GM12878 (cell line): ENCODE data around the gene REXO1. TPM values are rescaled to one million over a fixed set of nuclear protein-coding genes. Genes with fewer than 3 reads are reported as not detected.
A peak's percentile ranks its signal among the peaks of the same experiment; 100 is the strongest.

Experiments used
- ATAC-seq: fragments of 200-7000 bp; cut with Tn5 transposase; 3 replicates; pipeline ENCODE4 v1.9.1; 2020; ENCODE audit warnings: mild to moderate bottlenecking, moderate library complexity
- BruUV-seq: library from RNA; stranded (reverse); fragments of 400-500 nt; replicated peaks from 2 replicates; lab custom pipeline; 2021; lab: Mats Ljungman, UMichigan
- CTCF ChIA-PET: fragments of 300-600 bp; sonication (Branson Sonifier 250); formaldehyde crosslinking; extraction: SDS; loops from one replicate; lab custom pipeline; 2021; ENCODE audit warnings: inconsistent platforms; lab: Yijun Ruan, JAX
- POLR2A ChIA-PET: fragments of 350-600 bp; formaldehyde crosslinking; extraction: SDS; loops from one replicate; lab custom pipeline; 2021; ENCODE audit warnings: inconsistent platforms; lab: Charles Lee
- RAD21 ChIA-PET: fragments of 300-600 bp; sonication (Branson Sonifier 250); formaldehyde crosslinking; loops from one replicate; lab custom pipeline; 2023; ENCODE audit warnings: antibody characterized with exemption; ENCODE audit not compliant: unreplicated experiment; lab: Charles Lee
- SMC1A ChIA-PET: fragments of 300-600 bp; sonication (Branson Sonifier 250); formaldehyde crosslinking; loops from one replicate; lab custom pipeline; 2023; ENCODE audit not compliant: unreplicated experiment, uncharacterized antibody; lab: Charles Lee
- DNase-seq: peaks from one replicate; pipeline ENCODE4 v3.0.0-alpha.2; 2011; ENCODE audit warnings: low read depth, low spot score
- FAIRE-seq: peaks from 3 replicates; lab custom pipeline; 2011; peaks lifted over from hg19 to GRCh38; lab: Jason Lieb, UNC
- H2AFZ ChIP-seq: 2 replicates; pipeline ENCODE4 v1.6.0; 2011; ENCODE audit warnings: low read depth, low read length, control low read depth; ENCODE audit not compliant: control insufficient read depth
- H3K27ac ChIP-seq: 2 replicates; pipeline ENCODE4 v1.5.1; 2011; ENCODE audit warnings: control low read depth; ENCODE audit not compliant: control insufficient read depth, insufficient read depth
- H3K27me3 ChIP-seq, 2 experiments: replicated peaks in 1 of 2; 2 replicates each; pipeline versions ENCODE4 v1.6.0 to v1.6.1; 2011; ENCODE audit warnings: low read length in 1 of 2; ENCODE audit not compliant: control insufficient read depth in 2 of 2, insufficient read depth in 2 of 2
- H3K36me3 ChIP-seq, 2 experiments: 2 replicates each; pipeline ENCODE4 v1.5.1; 2011; ENCODE audit warnings: low read length in 1 of 2; ENCODE audit not compliant: control insufficient read depth in 2 of 2, insufficient read depth in 2 of 2
- H3K4me1 ChIP-seq: 2 replicates; pipeline ENCODE4 v1.6.1; 2011; ENCODE audit warnings: mild to moderate bottlenecking, low read length, moderate library complexity, mixed read lengths; ENCODE audit not compliant: control insufficient read depth, insufficient read depth
- H3K4me2 ChIP-seq: 2 replicates; pipeline ENCODE4 v1.6.0; 2011; ENCODE audit warnings: control low read depth; ENCODE audit not compliant: control insufficient read depth, insufficient read depth
- H3K4me3 ChIP-seq: fragments of 200-600 bp; sonication (generic); 2 replicates; pipeline ENCODE4 v1.5.1; 2016
- H3K79me2 ChIP-seq: 2 replicates; pipeline ENCODE4 v1.6.0; 2011; ENCODE audit warnings: low read length; ENCODE audit not compliant: control insufficient read depth, insufficient read depth
- H3K9ac ChIP-seq: 2 replicates; pipeline ENCODE4 v1.8.0; 2011; ENCODE audit warnings: low read length, control low read depth, mixed read lengths; ENCODE audit not compliant: control insufficient read depth, insufficient read depth
- H3K9me3 ChIP-seq: replicated peaks from 3 replicates; pipeline ENCODE4 v1.5.1; 2011; ENCODE audit warnings: mild to moderate bottlenecking, low read length; ENCODE audit not compliant: control insufficient read depth, insufficient read depth
- H4K20me1 ChIP-seq: 2 replicates; pipeline ENCODE4 v1.6.0; 2011; ENCODE audit not compliant: control insufficient read depth, insufficient read depth
- LARP7 ChIP-seq: fragments of 450-650 bp; IDR thresholded peaks from 2 replicates; pipeline ENCODE4 v1.6.1; 2017; ENCODE audit warnings: mild to moderate bottlenecking
- NFIC ChIP-seq: IDR thresholded peaks from 2 replicates; pipeline ENCODE4 v1.6.1; 2012; ENCODE audit warnings: low read depth, mild to moderate bottlenecking, inconsistent platforms, low read length, moderate library complexity
- NKRF ChIP-seq: fragments of 450-650 bp; conservative IDR thresholded peaks from 2 replicates; pipeline ENCODE4 v1.6.1; 2017; ENCODE audit warnings: mild to moderate bottlenecking, moderate library complexity
- PKNOX1 ChIP-seq: fragments of 450-650 bp; IDR thresholded peaks from 2 replicates; pipeline ENCODE4 v1.6.1; 2016; ENCODE audit warnings: mild to moderate bottlenecking
- POLR2A ChIP-seq: IDR thresholded peaks from 2 replicates; pipeline ENCODE4 v1.6.1; 2011; ENCODE audit warnings: low read depth, mild to moderate bottlenecking, low read length
- RFX5 ChIP-seq: IDR thresholded peaks from 2 replicates; pipeline ENCODE4 v1.6.1; 2011; ENCODE audit warnings: low read depth, low read length, improper control_type of control experiment
- SKIL ChIP-seq: fragments of 450-650 bp; IDR thresholded peaks from 2 replicates; pipeline ENCODE4 v1.6.1; 2017; ENCODE audit warnings: mild to moderate bottlenecking, low read depth, inconsistent platforms; ENCODE audit not compliant: poor library complexity, severe bottlenecking
- SP1 ChIP-seq: IDR thresholded peaks from one replicate; pipeline ENCODE4 v1.6.1; 2011; ENCODE audit warnings: low read depth, low read length
- SREBF1 ChIP-seq: IDR thresholded peaks from 2 replicates; pipeline ENCODE4 v1.6.1; 2012; ENCODE audit warnings: mild to moderate bottlenecking, low read length
- ZNF24 ChIP-seq: fragments of 450-650 bp; IDR thresholded peaks from 2 replicates; pipeline ENCODE4 v1.6.1; 2017; ENCODE audit warnings: antibody characterized with exemption, mild to moderate bottlenecking
- WGBS: methylation state at CpG from one replicate; pipeline ENCODE4 v1.1.6; 2016; ENCODE audit warnings: low lambda C conversion rate; ENCODE audit not compliant: insufficient replicate concordance, insufficient coverage; ENCODE audit errors: missing lambda C conversion rate; 5-methylcytosine and 5-hydroxymethylcytosine counted together
- in situ Hi-C: fragments of 300-500 bp; cut with MboI; formaldehyde crosslinking; loops from 9 replicates; pipeline ENCODE4 v1.14.3; 2018; ENCODE audit warnings: mixed read lengths
- intact Hi-C: fragments of 100-400 bp; cut with micrococcal nuclease; formaldehyde crosslinking; loops from one replicate; pipeline ENCODE4 v1.14.2; 2022; ENCODE audit not compliant: unreplicated experiment
- polyA plus RNA-seq, 11 experiments: library from polyadenylated mRNA; depleted of rRNA in 4 of 11; unstranded in 6 of 11; stranded (reverse) in 5 of 11; fragments of >200 nt; fragmentation: Nextera tagmentation in 4 of 11; fragmentation: Illumina TruSeq in 1 of 11; extraction: Ambion mirVana in 4 of 11; extraction: Trizol in 1 of 11; gene quantifications; 1 replicate in 1 of 11; 2 replicates in 10 of 11; pipeline versions ENCODE4 v1.2.1 to v1.2.3, GENCODE V29; 2011 to 2016; ENCODE audit warnings: inconsistent platforms in 2 of 11, missing spikeins in 2 of 11, low read depth in 1 of 11
- total RNA-seq, 4 experiments: library from RNA; depleted of rRNA in 3 of 4; stranded (reverse); fragments of >200 nt in 3 of 4; fragmentation: Illumina TruSeq in 1 of 4; extraction: Trizol in 1 of 4; gene quantifications; 2 replicates each; pipeline versions ENCODE4 v1.2.1 to v1.2.3, GENCODE V29; 2013 to 2021

REXO1 gene
- total and polyA plus RNA-seq, 10 of the 15 experiments (the other 5 are each of a cell fraction or from before 2014, with no cell fraction given) = 0.03 to 45.2 (median 8.4) TPM

GRCh38 chr19:1862424-1863327 lies 14.4 kb upstream of the REXO1 start (continued):
- TF ChIP-seq NKRF = peak; percentile 76

- BruUV-seq = TSS peak; percentile 63
- FAIRE-seq = no peak
- in situ Hi-C loops = loop anchor here (25.0 kb wide), 1 partner anchor 1500 kb away; the partner anchor contains the start of gene NFIC
- H2AFZ ChIP-seq = no peak overlapping the region
- no peaks in the 10 kb centered on the region for H3K27me3 ChIP-seq
- TF ChIP-seq PKNOX1 (no peak), POLR2A (0 out of 2 replicates have a peak, but pooled peaks have one; percentile 10), NFIC (no peak), SREBF1 (no peak), SP1 (no peak), RFX5 (no peak), ZNF24 (no peak), SKIL (no peak), LARP7 (no peak)
- TF ChIP-seq, all 136 proteins: peak for 1
- ATAC-seq (no peak), DNase-seq (no peak)
- CTCF ChIA-PET = no interaction called here
- H3K9ac ChIP-seq = peak overlapping the region; percentile 56
- RAD21 ChIA-PET = no interaction called here
- intact Hi-C loops = no loop called here
- peak overlapping the region; percentile 35 for H3K27ac ChIP-seq
- POLR2A ChIA-PET = no interaction called here
- WGBS = under 1% methylated on average over 21 of the region's 21 CpGs
- H3K4me2 ChIP-seq = peak overlapping the region; percentile 72
- peaks cover 7% of the 10 kb centered on the region; the same call in 1 of the 2 replicates for H4K20me1 ChIP-seq
- H3K4me1 ChIP-seq = peaks cover 8% of the 10 kb centered on the region
- SMC1A ChIA-PET = no interaction called here
- H3K9me3 ChIP-seq = no peaks in the 10 kb centered on the region
- peaks cover 59% of the 10 kb centered on the region for H3K79me2 ChIP-seq
- H3K4me3 ChIP-seq = peak overlapping the region; percentile 94
- no peaks in the 10 kb centered on the region for H3K36me3 ChIP-seq
These were observed 13.8 kb upstream of the REXO1 start for GRCh38 chr19:1862068-1862423.
